HEK293 (cell line): ENCODE results near the gene ADAMTS16.

Experiments used
- FEZF1 ChIP-seq: fragments of 450-650 bp; formaldehyde crosslinking; IDR thresholded peaks from 2 replicates; pipeline ENCODE4 v1.5.1; 2016; ENCODE audit warnings: missing biosample characterization, missing genetic modification characterization
- GLI2 ChIP-seq: fragments of 450-650 bp; formaldehyde crosslinking; IDR thresholded peaks from 2 replicates; pipeline ENCODE4; 2017; ENCODE audit warnings: missing biosample characterization, missing genetic modification characterization, low read depth, borderline replicate concordance
- HOXA7 ChIP-seq: sonication (generic); formaldehyde crosslinking; IDR thresholded peaks from 2 replicates; pipeline ENCODE4 v1.8.1; 2022; ENCODE audit warnings: missing genetic modification reagents, borderline replicate concordance
- MZF1 ChIP-seq: fragments of 450-650 bp; formaldehyde crosslinking; IDR thresholded peaks from 2 replicates; pipeline ENCODE4 v1.5.1; 2017; ENCODE audit warnings: missing biosample characterization, missing genetic modification characterization, borderline replicate concordance
- OSR2 ChIP-seq: fragments of 450-650 bp; formaldehyde crosslinking; IDR thresholded peaks from 2 replicates; pipeline ENCODE4 v1.5.1; 2016; ENCODE audit warnings: missing biosample characterization, missing genetic modification characterization
- SETDB1 ChIP-seq: IDR thresholded peaks from one replicate; pipeline ENCODE4 v1.6.1; 2017; ENCODE audit warnings: mild to moderate bottlenecking, low read length, moderate library complexity, mixed read lengths; ENCODE audit not compliant: insufficient read length
- SP2 ChIP-seq: fragments of 450-650 bp; formaldehyde crosslinking; IDR thresholded peaks from 2 replicates; pipeline ENCODE4 v1.5.1; 2016; ENCODE audit warnings: missing biosample characterization, missing genetic modification characterization
- TRIM28 ChIP-seq: IDR thresholded peaks from 2 replicates; pipeline ENCODE4 v1.6.1; 2011; ENCODE audit warnings: low read length, control low read depth, borderline replicate concordance
- ZBTB7A ChIP-seq: fragments of 450-650 bp; formaldehyde crosslinking; IDR thresholded peaks from 2 replicates; pipeline ENCODE4 v1.5.1; 2016; ENCODE audit warnings: low read depth, missing biosample characterization, missing genetic modification characterization
- ZFHX2 ChIP-seq: fragments of 450-650 bp; formaldehyde crosslinking; conservative IDR thresholded peaks from 2 replicates; pipeline ENCODE4 v1.5.1; 2016; ENCODE audit warnings: missing biosample characterization, missing genetic modification characterization
- ZFP41 ChIP-seq: fragments of 450-650 bp; formaldehyde crosslinking; IDR thresholded peaks from 2 replicates; pipeline ENCODE4 v1.5.1; 2016; ENCODE audit warnings: missing biosample characterization, missing genetic modification characterization, borderline replicate concordance
- ZIC2 ChIP-seq: fragments of 450-650 bp; formaldehyde crosslinking; IDR thresholded peaks from 2 replicates; pipeline ENCODE4 v1.5.1; 2016; ENCODE audit warnings: missing biosample characterization, missing genetic modification characterization
- ZNF140 ChIP-seq: fragments of 450-650 bp; formaldehyde crosslinking; IDR thresholded peaks from 2 replicates; pipeline ENCODE4 v1.5.1; 2016; ENCODE audit warnings: missing biosample characterization, missing genetic modification characterization
- ZNF146 ChIP-seq: fragments of 450-650 bp; formaldehyde crosslinking; IDR thresholded peaks from 2 replicates; pipeline ENCODE4 v1.5.1; 2016; ENCODE audit warnings: missing biosample characterization, missing genetic modification characterization
- ZNF155 ChIP-seq: fragments of 450-650 bp; formaldehyde crosslinking; IDR thresholded peaks from 2 replicates; pipeline ENCODE4 v1.5.1; 2016; ENCODE audit warnings: missing biosample characterization, missing genetic modification characterization
- ZNF157 ChIP-seq: fragments of 450-650 bp; formaldehyde crosslinking; IDR thresholded peaks from 2 replicates; pipeline ENCODE4 v1.5.1; 2016; ENCODE audit warnings: missing biosample characterization, missing genetic modification characterization
- ZNF184 ChIP-seq: fragments of 450-650 bp; IDR thresholded peaks from 2 replicates; pipeline ENCODE4 v1.5.1; 2018; ENCODE audit warnings: missing biosample characterization, mild to moderate bottlenecking, missing genetic modification characterization
- ZNF2 ChIP-seq: fragments of 450-650 bp; formaldehyde crosslinking; IDR thresholded peaks from 2 replicates; pipeline ENCODE4 v1.5.1; 2016; ENCODE audit warnings: missing biosample characterization, missing genetic modification characterization
- ZNF211 ChIP-seq: fragments of 450-650 bp; formaldehyde crosslinking; IDR thresholded peaks from 2 replicates; pipeline ENCODE4 v1.5.1; 2016; ENCODE audit warnings: low read depth, missing biosample characterization, missing genetic modification characterization
- ZNF214 ChIP-seq: fragments of 450-650 bp; formaldehyde crosslinking; IDR thresholded peaks from 2 replicates; pipeline ENCODE4 v1.5.1; 2017; ENCODE audit warnings: missing biosample characterization, mild to moderate bottlenecking, missing genetic modification characterization, borderline replicate concordance
- ZNF221 ChIP-seq: fragments of 450-650 bp; formaldehyde crosslinking; IDR thresholded peaks from 2 replicates; pipeline ENCODE4 v1.5.1; 2017; ENCODE audit warnings: missing biosample characterization, missing genetic modification characterization, borderline replicate concordance
- ZNF335 ChIP-seq: fragments of 450-650 bp; formaldehyde crosslinking; conservative IDR thresholded peaks from 2 replicates; pipeline ENCODE4 v1.5.1; 2016; ENCODE audit warnings: missing biosample characterization, missing genetic modification characterization
- ZNF366 ChIP-seq: fragments of 450-650 bp; formaldehyde crosslinking; conservative IDR thresholded peaks from 2 replicates; pipeline ENCODE4 v1.5.1; 2016; ENCODE audit warnings: missing biosample characterization, missing genetic modification characterization
- ZNF398 ChIP-seq: fragments of 450-650 bp; formaldehyde crosslinking; IDR thresholded peaks from 2 replicates; pipeline ENCODE4 v1.5.1; 2017; ENCODE audit warnings: missing biosample characterization, missing genetic modification characterization
- ZNF404 ChIP-seq: fragments of 450-650 bp; formaldehyde crosslinking; IDR thresholded peaks from 2 replicates; pipeline ENCODE4 v1.5.1; 2017; ENCODE audit warnings: missing biosample characterization, missing genetic modification characterization
- ZNF48 ChIP-seq: fragments of 450-650 bp; formaldehyde crosslinking; IDR thresholded peaks from 2 replicates; pipeline ENCODE4 v1.5.1; 2016; ENCODE audit warnings: missing biosample characterization, missing genetic modification characterization
- ZNF560 ChIP-seq: fragments of 450-650 bp; formaldehyde crosslinking; IDR thresholded peaks from 2 replicates; pipeline ENCODE4 v1.5.1; 2017; ENCODE audit warnings: missing biosample characterization, missing genetic modification characterization, borderline replicate concordance
- ZNF623 ChIP-seq: fragments of 450-650 bp; formaldehyde crosslinking; IDR thresholded peaks from 2 replicates; pipeline ENCODE4 v1.5.1; 2016; ENCODE audit warnings: missing biosample characterization, missing genetic modification characterization
- ZNF658 ChIP-seq: fragments of 450-650 bp; formaldehyde crosslinking; IDR thresholded peaks from 2 replicates; pipeline ENCODE4; 2016; ENCODE audit warnings: missing biosample characterization, missing genetic modification characterization
- ZNF76 ChIP-seq: fragments of 450-650 bp; formaldehyde crosslinking; IDR thresholded peaks from 2 replicates; pipeline ENCODE4; 2016; ENCODE audit warnings: low read depth, missing biosample characterization, missing genetic modification characterization, borderline replicate concordance
- ZNF843 ChIP-seq: fragments of 450-650 bp; formaldehyde crosslinking; IDR thresholded peaks from 2 replicates; pipeline ENCODE4 v1.5.1; 2016; ENCODE audit warnings: missing biosample characterization, missing genetic modification characterization
- ZSCAN30 ChIP-seq: fragments of 450-650 bp; IDR thresholded peaks from 2 replicates; pipeline ENCODE4 v1.5.1; 2018; ENCODE audit warnings: missing biosample characterization, mild to moderate bottlenecking, missing genetic modification characterization, moderate library complexity
- TF ChIP-seq, protein P1 (sequence below): fragments of 450-650 bp; formaldehyde crosslinking; conservative IDR thresholded peaks from 2 replicates; pipeline ENCODE4 v1.5.1; 2016; ENCODE audit warnings: low read depth, missing biosample characterization, missing genetic modification characterization
- TF ChIP-seq, protein P2 (sequence below): fragments of 450-650 bp; formaldehyde crosslinking; IDR thresholded peaks from 2 replicates; pipeline ENCODE4 v1.5.1; 2017; ENCODE audit warnings: missing biosample characterization, mild to moderate bottlenecking, missing genetic modification characterization, moderate library complexity

ADAMTS16 gene

GRCh38 chr5:5351288-5351979 is 211.3 kb downstream of the ADAMTS16 start (continued):
- TF ChIP-seq, protein P1, sequence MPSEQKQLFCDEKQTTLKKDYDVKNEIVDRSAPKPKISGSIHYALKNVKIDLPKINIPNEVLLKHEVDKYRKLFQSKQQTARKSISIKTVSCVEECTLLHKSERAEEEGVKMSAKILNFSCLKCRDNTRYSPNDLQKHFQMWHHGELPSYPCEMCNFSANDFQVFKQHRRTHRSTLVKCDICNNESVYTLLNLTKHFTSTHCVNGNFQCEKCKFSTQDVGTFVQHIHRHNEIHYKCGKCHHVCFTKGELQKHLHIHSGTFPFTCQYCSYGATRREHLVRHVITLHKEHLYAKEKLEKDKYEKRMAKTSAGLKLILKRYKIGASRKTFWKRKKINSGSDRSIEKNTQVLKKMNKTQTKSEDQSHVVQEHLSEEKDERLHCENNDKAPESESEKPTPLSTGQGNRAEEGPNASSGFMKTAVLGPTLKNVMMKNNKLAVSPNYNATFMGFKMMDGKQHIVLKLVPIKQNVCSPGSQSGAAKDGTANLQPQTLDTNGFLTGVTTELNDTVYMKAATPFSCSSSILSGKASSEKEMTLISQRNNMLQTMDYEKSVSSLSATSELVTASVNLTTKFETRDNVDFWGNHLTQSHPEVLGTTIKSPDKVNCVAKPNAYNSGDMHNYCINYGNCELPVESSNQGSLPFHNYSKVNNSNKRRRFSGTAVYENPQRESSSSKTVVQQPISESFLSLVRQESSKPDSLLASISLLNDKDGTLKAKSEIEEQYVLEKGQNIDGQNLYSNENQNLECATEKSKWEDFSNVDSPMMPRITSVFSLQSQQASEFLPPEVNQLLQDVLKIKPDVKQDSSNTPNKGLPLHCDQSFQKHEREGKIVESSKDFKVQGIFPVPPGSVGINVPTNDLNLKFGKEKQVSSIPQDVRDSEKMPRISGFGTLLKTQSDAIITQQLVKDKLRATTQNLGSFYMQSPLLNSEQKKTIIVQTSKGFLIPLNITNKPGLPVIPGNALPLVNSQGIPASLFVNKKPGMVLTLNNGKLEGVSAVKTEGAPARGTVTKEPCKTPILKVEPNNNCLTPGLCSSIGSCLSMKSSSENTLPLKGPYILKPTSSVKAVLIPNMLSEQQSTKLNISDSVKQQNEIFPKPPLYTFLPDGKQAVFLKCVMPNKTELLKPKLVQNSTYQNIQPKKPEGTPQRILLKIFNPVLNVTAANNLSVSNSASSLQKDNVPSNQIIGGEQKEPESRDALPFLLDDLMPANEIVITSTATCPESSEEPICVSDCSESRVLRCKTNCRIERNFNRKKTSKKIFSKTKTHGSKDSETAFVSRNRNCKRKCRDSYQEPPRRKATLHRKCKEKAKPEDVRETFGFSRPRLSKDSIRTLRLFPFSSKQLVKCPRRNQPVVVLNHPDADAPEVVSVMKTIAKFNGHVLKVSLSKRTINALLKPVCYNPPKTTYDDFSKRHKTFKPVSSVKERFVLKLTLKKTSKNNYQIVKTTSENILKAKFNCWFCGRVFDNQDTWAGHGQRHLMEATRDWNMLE (tag by site-specific recombination) = peak; percentile 67
- TF ChIP-seq FEZF1 (tag by site-specific recombination) (0 out of 2 replicates have a peak, but pooled peaks have one; percentile 37), ZNF623 (tag by site-specific recombination) (no peak), SETDB1 (peak; percentile 65), ZFHX2 (tag by site-specific recombination) (no peak), GLI2 (no peak), ZNF48 (tag by site-specific recombination) (no peak), SP2 (tag by site-specific recombination) (no peak), ZNF221 (tag by site-specific recombination) (no peak), TRIM28 (no peak), ZNF2 (no peak), ZNF76 (tag by site-specific recombination) (no peak), ZNF184 (tag by site-specific recombination) (peak; percentile 61; the same call in 1 of the 2 replicates), ZFP41 (tag by site-specific recombination) (no peak), ZIC2 (tag by site-specific recombination) (peak; percentile 66), ZNF398 (tag by site-specific recombination) (peak; percentile 20; the same call in 1 of the 2 replicates), ZNF211 (tag by site-specific recombination) (no peak), ZNF157 (tag by site-specific recombination) (no peak), ZNF658 (tag by site-specific recombination) (no peak), ZNF214 (no peak), ZNF560 (tag by site-specific recombination) (no peak), ZSCAN30 (tag by site-specific recombination) (no peak), HOXA7 (no peak), ZBTB7A (tag by site-specific recombination) (no peak), ZNF335 (tag by site-specific recombination) (peak; percentile 65), ZNF404 (no peak), OSR2 (tag by site-specific recombination) (peak; percentile 67), ZNF155 (tag by site-specific recombination) (no peak), MZF1 (tag by site-specific recombination) (no peak), ZNF146 (tag by site-specific recombination) (no peak), ZNF843 (tag by site-specific recombination) (0 out of 2 replicates have a peak, but pooled peaks have one; percentile 43), ZNF366 (tag by site-specific recombination) (no peak), ZNF140 (tag by site-specific recombination) (no peak)
- TF ChIP-seq, protein P2, sequence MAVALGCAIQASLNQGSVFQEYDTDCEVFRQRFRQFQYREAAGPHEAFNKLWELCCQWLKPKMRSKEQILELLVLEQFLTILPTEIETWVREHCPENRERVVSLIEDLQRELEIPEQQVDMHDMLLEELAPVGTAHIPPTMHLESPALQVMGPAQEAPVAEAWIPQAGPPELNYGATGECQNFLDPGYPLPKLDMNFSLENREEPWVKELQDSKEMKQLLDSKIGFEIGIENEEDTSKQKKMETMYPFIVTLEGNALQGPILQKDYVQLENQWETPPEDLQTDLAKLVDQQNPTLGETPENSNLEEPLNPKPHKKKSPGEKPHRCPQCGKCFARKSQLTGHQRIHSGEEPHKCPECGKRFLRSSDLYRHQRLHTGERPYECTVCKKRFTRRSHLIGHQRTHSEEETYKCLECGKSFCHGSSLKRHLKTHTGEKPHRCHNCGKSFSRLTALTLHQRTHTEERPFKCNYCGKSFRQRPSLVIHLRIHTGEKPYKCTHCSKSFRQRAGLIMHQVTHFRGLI (tag by site-specific recombination) = no peak
